SH-SY5Y (cell line): ENCODE results near the gene PKIB.

Experiments used
- GATA2 ChIP-seq: IDR thresholded peaks from 2 replicates; pipeline ENCODE4 v1.6.1; 2011; ENCODE audit warnings: mild to moderate bottlenecking, low read depth, low read length
- GATA3 ChIP-seq: IDR thresholded peaks from 2 replicates; pipeline ENCODE4 v1.6.1; 2011; ENCODE audit warnings: low read depth, mild to moderate bottlenecking, low read length, moderate library complexity

GRCh38 chr6:122755901-122756300 is 145.7 kb downstream of the PKIB start:
- TF ChIP-seq GATA2 (no peak), GATA3 (no peak)
